SK-N-SH treated with all-trans-retinoic acid at 6 μM for 48 hours (cell line): Measurements from ENCODE around the gene RAVER2.

Experiments
- ATAC-seq: fragments of 200-7000 bp; cut with Tn5 transposase; 3 replicates; pipeline ENCODE4 v1.9.1; 2020; ENCODE audit warnings: mild to moderate bottlenecking, moderate library complexity
- ARNTL ChIP-seq: fragments of 450-650 bp; formaldehyde crosslinking; IDR thresholded peaks from 2 replicates; pipeline ENCODE4 v1.5.0; 2020; ENCODE audit warnings: low read depth, mild to moderate bottlenecking, moderate library complexity, borderline replicate concordance
- BACH2 ChIP-seq: fragments of 250-450 bp; sonication (Bioruptor Pico); IDR thresholded peaks from 2 replicates; pipeline ENCODE4 v1.9.0; 2021; ENCODE audit warnings: mild to moderate bottlenecking, borderline replicate concordance
- CSDC2 ChIP-seq: fragments of 250-450 bp; sonication (Bioruptor Pico); IDR thresholded peaks from 2 replicates; pipeline ENCODE4 v1.5.0; 2020; ENCODE audit warnings: mild to moderate bottlenecking, moderate library complexity
- CSRNP3 ChIP-seq: fragments of 250-450 bp; sonication (Bioruptor Pico); IDR thresholded peaks from 2 replicates; pipeline ENCODE4 v1.5.1; 2021; ENCODE audit warnings: mild to moderate bottlenecking, moderate library complexity
- ESRRG ChIP-seq: fragments of 250-450 bp; sonication (Bioruptor Pico); IDR thresholded peaks from 2 replicates; pipeline ENCODE4 v1.6.1; 2021; ENCODE audit warnings: mild to moderate bottlenecking
- GLIS3 ChIP-seq: fragments of 250-450 bp; sonication (Bioruptor Pico); IDR thresholded peaks from 2 replicates; pipeline ENCODE4 v1.5.0; 2020; ENCODE audit warnings: mild to moderate bottlenecking, moderate library complexity
- ISL1 ChIP-seq: fragments of 250-450 bp; sonication (Bioruptor Pico); IDR thresholded peaks from 2 replicates; pipeline ENCODE4 v2.1.2; 2022; ENCODE audit warnings: mild to moderate bottlenecking, moderate library complexity
- OSR1 ChIP-seq: fragments of 250-450 bp; sonication (Bioruptor Pico); IDR thresholded peaks from 2 replicates; pipeline ENCODE4 v1.8.0; 2022; ENCODE audit warnings: moderate library complexity, mild to moderate bottlenecking, inconsistent platforms
- PATZ1 ChIP-seq: fragments of 250-450 bp; sonication (Bioruptor Pico); IDR thresholded peaks from 2 replicates; pipeline ENCODE4 v1.8.0; 2020; ENCODE audit warnings: mild to moderate bottlenecking, moderate library complexity, borderline replicate concordance
- PPARA ChIP-seq: fragments of 250-450 bp; sonication (Bioruptor Pico); IDR thresholded peaks from 2 replicates; pipeline ENCODE4 v1.5.0; 2020; ENCODE audit warnings: mild to moderate bottlenecking, borderline replicate concordance
- RARB ChIP-seq: fragments of 250-450 bp; sonication (Bioruptor Pico); IDR thresholded peaks from 2 replicates; pipeline ENCODE4 v1.8.0; 2021; ENCODE audit warnings: mild to moderate bottlenecking, moderate library complexity
- SNAI2 ChIP-seq: fragments of 250-450 bp; sonication (Bioruptor Pico); IDR thresholded peaks from 2 replicates; pipeline ENCODE4 v1.5.0; 2020; ENCODE audit warnings: mild to moderate bottlenecking, moderate library complexity
- TCF4 ChIP-seq: fragments of 250-450 bp; sonication (Bioruptor Pico); IDR thresholded peaks from 2 replicates; pipeline ENCODE4 v1.8.0; 2021; ENCODE audit warnings: mild to moderate bottlenecking, moderate library complexity, borderline replicate concordance
- TSHZ2 ChIP-seq: fragments of 250-450 bp; sonication (Bioruptor Pico); IDR thresholded peaks from 2 replicates; pipeline ENCODE4 v1.5.0; 2020; ENCODE audit warnings: mild to moderate bottlenecking, moderate library complexity
- ZC3H10 ChIP-seq: fragments of 250-450 bp; sonication (Bioruptor Pico); IDR thresholded peaks from 2 replicates; pipeline ENCODE4 v1.5.1; 2021; ENCODE audit warnings: mild to moderate bottlenecking, moderate library complexity
- ZFP3 ChIP-seq: fragments of 250-450 bp; sonication (Bioruptor Pico); IDR thresholded peaks from 2 replicates; pipeline ENCODE4 v1.5.0; 2020; ENCODE audit warnings: mild to moderate bottlenecking, moderate library complexity
- ZFP30 ChIP-seq: fragments of 450-650 bp; formaldehyde crosslinking; IDR thresholded peaks from 2 replicates; pipeline ENCODE4 v1.5.0; 2022; ENCODE audit warnings: mild to moderate bottlenecking, moderate library complexity
- ZNF565 ChIP-seq: fragments of 450-650 bp; formaldehyde crosslinking; conservative IDR thresholded peaks from 2 replicates; pipeline ENCODE4 v1.5.0; 2020; ENCODE audit warnings: low read depth, mild to moderate bottlenecking, moderate library complexity
- ZNF8 ChIP-seq: fragments of 450-650 bp; formaldehyde crosslinking; IDR thresholded peaks from 2 replicates; pipeline ENCODE4 v1.5.0; 2020; ENCODE audit warnings: mild to moderate bottlenecking, moderate library complexity
- TF ChIP-seq, protein P1 (sequence below): fragments of 250-450 bp; sonication (Bioruptor Pico); IDR thresholded peaks from 2 replicates; pipeline ENCODE4 v1.8.0; 2021; ENCODE audit warnings: low read depth, mild to moderate bottlenecking, moderate library complexity, borderline replicate concordance

The RAVER2 gene

DNA sequence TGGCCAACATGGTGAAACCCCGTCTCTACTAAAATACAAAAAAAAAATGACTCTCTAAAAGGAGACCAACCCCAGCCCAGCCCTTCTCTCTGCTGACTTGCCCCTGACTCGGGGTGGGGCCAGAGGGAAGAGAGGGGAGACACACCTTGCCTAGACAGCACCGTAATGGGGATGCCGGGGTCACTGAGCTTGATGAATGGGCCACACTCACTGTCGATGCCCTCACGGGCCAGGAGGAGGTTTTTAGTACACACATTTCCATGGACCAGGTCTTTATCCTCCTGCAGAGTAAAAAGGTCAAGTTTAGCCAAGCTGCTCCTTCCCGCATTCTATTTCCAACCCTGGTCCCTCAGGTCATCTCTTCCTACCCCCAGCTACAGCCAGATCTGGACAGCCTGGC is 99.7 kb downstream of the RAVER2 start:
- TF ChIP-seq CSDC2 (CRISPR knock-in tag) (no peak), GLIS3 (CRISPR knock-in tag) (no peak), ZFP30 (no peak), ISL1 (CRISPR knock-in tag) (no peak), ZC3H10 (CRISPR knock-in tag) (no peak), RARB (CRISPR knock-in tag) (no peak), ARNTL (CRISPR knock-in tag) (no peak), SNAI2 (CRISPR knock-in tag) (no peak), ZFP3 (CRISPR knock-in tag) (no peak)
- no peak for ATAC-seq

GRCh38 chr1:64845831-64846425 is 101.1 kb downstream of the RAVER2 start:
- no peak for ATAC-seq
- TF ChIP-seq GLIS3 (CRISPR knock-in tag) (no peak), CSDC2 (CRISPR knock-in tag) (no peak)

- TF ChIP-seq ISL1 (CRISPR knock-in tag) (no peak), ESRRG (CRISPR knock-in tag) (no peak), TSHZ2 (CRISPR knock-in tag) (no peak), ZNF8 (CRISPR knock-in tag) (no peak), ARNTL (CRISPR knock-in tag) (no peak), OSR1 (CRISPR knock-in tag) (no peak), BACH2 (CRISPR knock-in tag) (no peak), PATZ1 (CRISPR knock-in tag) (no peak), RARB (CRISPR knock-in tag) (no peak), ZNF565 (CRISPR knock-in tag) (no peak), CSRNP3 (CRISPR knock-in tag) (no peak), ZFP30 (no peak), GLIS3 (CRISPR knock-in tag) (no peak), PPARA (CRISPR knock-in tag) (no peak), SNAI2 (CRISPR knock-in tag) (no peak), TCF4 (CRISPR knock-in tag) (no peak), ZFP3 (CRISPR knock-in tag) (no peak)
- TF ChIP-seq, protein P1, sequence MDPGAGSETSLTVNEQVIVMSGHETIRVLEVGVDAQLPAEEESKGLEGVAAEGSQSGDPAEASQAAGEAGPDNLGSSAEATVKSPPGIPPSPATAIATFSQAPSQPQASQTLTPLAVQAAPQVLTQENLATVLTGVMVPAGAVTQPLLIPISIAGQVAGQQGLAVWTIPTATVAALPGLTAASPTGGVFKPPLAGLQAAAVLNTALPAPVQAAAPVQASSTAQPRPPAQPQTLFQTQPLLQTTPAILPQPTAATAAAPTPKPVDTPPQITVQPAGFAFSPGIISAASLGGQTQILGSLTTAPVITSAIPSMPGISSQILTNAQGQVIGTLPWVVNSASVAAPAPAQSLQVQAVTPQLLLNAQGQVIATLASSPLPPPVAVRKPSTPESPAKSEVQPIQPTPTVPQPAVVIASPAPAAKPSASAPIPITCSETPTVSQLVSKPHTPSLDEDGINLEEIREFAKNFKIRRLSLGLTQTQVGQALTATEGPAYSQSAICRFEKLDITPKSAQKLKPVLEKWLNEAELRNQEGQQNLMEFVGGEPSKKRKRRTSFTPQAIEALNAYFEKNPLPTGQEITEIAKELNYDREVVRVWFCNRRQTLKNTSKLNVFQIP (CRISPR knock-in tag), result no peak
- no peak for ATAC-seq
Observed at GRCh38 chr1:64846573-64847430, 101.9 kb downstream of the RAVER2 start.
